Stimulated activated CD4-positive, alpha-beta T cell treated with anti-CD3 and anti-CD28 coated beads, Interleukin-12 subunit alpha, Interleukin-12 subunit beta, amount 100 ng/mL, for 24 hours (primary cell): Measurements from ENCODE around the gene CDK15.
A peak's percentile ranks its signal among the peaks of the same experiment; 100 is the strongest.
"Not testable (repeated sequence)": the region's sequence is repeated elsewhere in the genome, so short reads cannot be mapped to it uniquely, and the experiment has no call there.

Source experiments
- DNase-seq, 2 experiments: peaks; one replicate each; pipeline ENCODE4 v3.0.0-alpha.2; 2020; ENCODE audit warnings: low read depth in 2 of 2

Gene CDK15

GRCh38 chr2:201806442-201807170 is at the start of gene CDK15:
CDK15 (plus strand) TSS chr2:201806537; CDS start chr2:201806665, 128 bp downstream.
- no peak for DNase-seq

DNA sequence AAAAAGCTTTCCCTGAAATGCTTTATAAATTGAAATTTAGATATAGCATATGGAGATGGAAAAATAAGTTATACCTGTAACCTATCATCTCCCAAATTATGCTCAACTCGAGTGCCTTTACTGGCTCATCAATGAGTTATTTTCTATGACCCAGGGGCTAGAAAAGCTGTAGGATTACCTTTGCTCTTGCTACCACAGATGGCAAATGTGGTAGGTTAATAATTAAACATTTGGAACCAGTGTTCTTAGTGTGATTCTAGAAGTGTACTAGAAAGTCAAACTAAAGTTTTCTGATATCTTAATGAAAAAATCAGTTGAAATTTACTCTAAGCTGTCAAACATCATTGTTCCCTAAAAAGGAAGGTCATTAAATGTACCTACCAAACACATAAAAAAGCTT is 48.1 kb upstream of the CDK15 start:
- DNase-seq, result no peak

- no peak for DNase-seq
Observed at GRCh38 chr2:201758873-201759272, 47.5 kb upstream of the CDK15 start.

DNA sequence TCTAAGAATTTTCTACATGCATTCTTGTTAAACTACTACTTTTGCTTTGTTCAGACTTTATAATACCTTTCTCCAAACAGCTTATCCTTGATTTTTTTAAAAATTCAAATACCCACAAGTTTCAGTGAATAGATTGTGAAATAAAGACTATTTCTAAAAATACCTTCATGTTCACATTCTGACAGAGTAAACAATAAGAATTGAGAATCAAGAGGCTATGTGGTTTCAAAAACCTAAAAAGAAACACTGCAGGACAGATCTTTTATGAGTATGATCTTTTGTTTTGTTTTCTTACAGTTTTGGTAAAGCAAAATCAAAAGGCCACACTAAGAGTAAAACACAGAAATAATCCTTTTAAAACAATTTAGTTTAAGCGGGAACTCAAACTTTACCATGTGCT is 46.8 kb upstream of the CDK15 start:
- no peak for DNase-seq

DNA sequence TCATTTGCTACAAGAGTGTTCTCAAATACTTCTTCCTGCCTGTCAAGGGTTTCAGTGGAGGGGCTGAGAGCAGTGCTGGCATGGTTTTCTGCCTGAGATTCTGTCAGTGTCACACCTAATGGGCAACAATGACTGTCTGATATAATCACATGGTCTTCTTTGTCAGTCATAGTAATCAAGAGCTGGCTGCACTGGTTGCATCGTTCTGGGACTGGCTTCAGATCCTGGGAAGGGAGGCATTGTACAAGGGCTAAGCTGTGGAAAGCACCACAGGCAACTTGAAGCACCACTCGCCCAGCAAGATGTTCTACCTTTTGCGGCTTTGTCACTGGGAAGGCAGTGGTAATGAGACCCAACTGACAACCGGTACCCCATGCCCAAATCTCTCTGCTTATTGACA is 45.2 kb upstream of the CDK15 start:
- DNase-seq, result no peak

GRCh38 chr2:201764469-201764868 is 41.9 kb upstream of the CDK15 start:
- DNase-seq, result not testable (repeated sequence)

GRCh38 chr2:201765799-201766198 is 40.5 kb upstream of the CDK15 start:
- no peak for DNase-seq

DNA sequence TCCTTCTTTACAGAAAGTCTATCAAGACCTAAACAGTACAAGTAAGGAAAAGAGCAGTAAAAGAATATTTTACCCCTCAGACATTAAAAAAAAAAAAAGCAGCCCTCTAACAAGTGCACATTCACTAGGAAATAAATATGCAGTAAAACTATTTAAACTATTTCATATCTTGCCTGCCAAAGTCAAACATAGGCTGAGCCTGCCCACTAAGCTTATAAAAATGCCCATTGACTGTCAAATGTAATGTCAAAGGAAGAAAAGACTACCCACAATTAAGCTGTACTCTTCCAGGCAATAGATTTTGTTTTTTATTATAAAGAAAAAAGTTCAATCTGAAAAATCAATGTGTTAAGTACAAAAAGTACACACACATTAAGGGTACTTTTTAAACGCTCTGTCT is 37.4 kb upstream of the CDK15 start:
- no peak for DNase-seq

GRCh38 chr2:201769666-201770373 is 36.5 kb upstream of the CDK15 start:
- DNase-seq, result no peak

GRCh38 chr2:201773990-201774389 is 32.3 kb upstream of the CDK15 start:
- DNase-seq, result no peak

- DNase-seq, result no peak
Observed at GRCh38 chr2:201774546-201774945, 31.8 kb upstream of the CDK15 start.

GRCh38 chr2:201775326-201775725 is 31.0 kb upstream of the CDK15 start:
- no peak for DNase-seq

DNA sequence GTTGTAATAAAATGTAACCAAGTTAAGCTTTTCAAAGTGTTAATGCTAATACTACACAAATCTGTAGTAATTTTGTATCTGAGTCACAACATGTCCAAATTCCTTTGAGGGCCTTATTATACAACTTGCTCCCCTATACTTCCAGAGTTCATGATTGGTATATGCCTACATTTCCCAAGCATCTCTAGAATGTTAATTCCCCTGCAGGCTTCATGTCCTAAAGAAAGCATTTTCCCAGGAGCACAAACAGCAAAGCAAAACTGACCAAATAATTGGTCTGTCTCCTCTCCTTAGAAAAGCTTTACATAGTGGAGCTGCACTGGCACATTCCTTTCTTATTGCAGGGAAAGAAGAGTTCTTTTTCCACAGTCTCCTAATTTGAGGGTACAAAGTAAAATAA is 29.3 kb upstream of the CDK15 start:
- DNase-seq, result no peak

GRCh38 chr2:201777869-201778268 is 28.5 kb upstream of the CDK15 start:
- no peak for DNase-seq

DNA sequence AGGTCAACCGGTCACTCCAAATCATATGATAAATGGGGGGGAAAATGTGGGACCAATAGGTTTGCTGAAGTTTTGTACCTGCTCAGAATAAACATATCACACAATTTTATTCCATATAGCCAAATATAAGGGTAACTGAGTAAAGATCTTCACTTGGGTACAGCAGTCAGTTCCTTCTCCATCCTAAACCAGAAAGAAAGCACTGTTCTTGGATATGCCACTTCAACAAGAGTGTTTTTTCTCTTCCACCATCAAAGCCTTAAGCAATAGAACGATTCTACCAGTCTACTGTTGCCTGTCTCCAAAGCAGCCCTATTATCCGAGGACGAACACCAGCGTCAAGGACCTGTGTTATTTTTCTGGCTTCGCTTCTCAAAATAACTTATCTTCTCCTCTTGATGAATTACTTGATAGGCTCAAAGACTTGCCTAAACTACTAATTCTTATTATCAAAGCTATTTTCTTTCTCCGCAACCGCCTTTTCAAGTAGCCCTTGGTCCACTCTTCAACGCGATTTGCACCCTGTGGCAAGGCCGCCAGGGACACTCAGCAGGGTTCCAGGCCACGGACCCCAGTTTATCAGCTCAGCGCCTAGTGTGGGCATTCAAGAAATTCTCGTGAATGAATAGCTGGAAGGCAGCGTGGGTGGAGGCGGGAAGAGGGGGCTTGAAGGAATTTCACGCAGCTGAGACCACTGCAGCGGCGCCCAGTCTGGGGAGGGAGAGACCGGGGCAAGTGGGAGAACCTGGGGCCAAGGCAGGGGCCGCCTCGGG is 26.2 kb upstream of the CDK15 start:
- no peak for DNase-seq

DNA sequence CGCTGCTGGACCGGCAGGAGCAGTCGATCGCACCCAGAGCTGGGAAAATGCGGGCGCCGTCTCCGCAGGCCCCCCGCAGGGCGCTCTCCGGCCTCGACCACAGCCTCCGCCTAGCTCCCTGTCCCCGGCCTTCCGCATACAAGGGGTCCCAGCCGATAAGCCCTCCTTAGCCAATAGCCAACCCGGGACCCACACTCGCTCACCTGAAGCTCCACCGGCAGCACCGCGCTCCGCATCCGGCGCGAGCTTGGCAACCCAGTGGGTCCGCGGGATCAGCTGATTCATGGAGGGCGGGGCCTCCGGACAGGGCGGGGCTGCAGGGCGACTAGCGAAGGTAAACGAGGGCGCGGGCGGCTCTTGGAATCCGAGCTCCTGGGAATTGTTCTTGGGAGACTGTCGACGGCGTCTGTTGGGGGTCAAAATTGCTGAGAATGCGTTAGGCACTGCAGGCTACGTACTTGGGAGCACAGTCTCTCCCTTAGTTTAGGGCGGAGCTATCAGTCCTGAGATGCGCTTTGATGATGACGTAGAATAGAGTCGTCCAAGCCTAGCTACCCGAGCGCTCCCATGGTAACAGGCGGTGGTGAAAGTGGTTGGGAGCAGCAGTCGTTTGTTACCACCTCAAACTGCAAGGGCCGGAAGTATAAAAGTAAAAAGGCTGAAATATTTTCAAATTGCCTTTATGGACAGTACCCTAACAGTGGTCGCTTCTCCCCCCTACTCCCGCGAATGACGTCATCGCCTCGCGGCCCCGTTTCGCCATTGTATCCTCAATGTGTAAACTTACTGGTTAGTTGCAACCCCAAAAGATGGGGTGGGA is 25.5 kb upstream of the CDK15 start, which contains the start of gene ALS2:
Gene ALS2, minus strand, starts transcription at position 260 of the 820 bp plus-strand sequence. CDS start 12,048 bp downstream, outside the sequence.
- DNase-seq, result peak; percentile 88 to 95

DNA sequence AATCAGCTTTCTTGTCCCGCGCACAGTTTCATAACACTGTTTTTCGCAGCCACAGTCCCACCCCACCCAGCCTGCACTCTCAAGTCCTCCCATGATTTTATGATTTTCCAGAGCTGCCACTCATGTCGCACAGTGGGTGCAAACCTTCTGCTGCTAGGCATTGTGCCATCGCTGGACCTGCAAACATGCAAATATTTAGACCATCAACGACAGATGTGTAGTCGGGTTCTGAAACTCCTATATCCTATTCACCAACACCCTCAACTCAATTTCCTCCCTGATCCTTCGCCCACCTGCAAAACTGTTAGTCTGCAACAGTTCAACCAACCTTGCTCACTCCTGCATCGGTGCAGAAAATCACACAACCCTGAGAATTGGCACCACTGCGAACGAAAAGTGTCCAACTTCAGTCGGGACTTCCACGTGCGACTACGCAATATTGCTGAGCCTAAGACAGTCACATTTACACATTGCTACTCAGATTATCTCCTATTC is 24.7 kb upstream of the CDK15 start:
- peak in 1 of 2 experiments; percentile 3 for DNase-seq

- DNase-seq, result no peak
Observed at GRCh38 chr2:201784563-201784962, 21.8 kb upstream of the CDK15 start.

DNA sequence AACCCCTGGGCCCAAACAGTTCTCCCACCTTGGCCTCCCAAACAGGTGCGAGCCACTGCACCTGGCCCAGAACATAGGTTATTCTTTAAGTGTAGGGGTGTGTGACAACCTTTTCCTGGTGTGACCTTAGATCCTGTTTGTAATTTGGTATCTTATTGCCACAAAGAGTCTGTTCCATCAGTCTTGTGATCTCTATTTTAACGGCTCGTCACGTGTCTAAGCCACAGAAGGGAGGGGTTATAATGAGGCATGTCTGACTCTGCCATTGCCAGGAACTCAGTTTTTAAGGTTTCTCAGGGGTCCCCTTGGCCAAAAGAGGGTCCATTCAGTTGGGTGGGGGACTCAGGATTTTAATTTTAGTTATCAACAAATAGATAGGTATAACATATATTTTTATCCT is 21.2 kb upstream of the CDK15 start:
- no peak for DNase-seq

GRCh38 chr2:201786471-201786870 is 19.9 kb upstream of the CDK15 start:
- DNase-seq, result no peak

- DNase-seq, result no peak
Observed at GRCh38 chr2:201788371-201788770, 18.0 kb upstream of the CDK15 start.
